A549 (cell line): Measurements from ENCODE around the gene FAHD2A.
"Not testable (repeated sequence)": the region's sequence is repeated elsewhere in the genome, so short reads cannot be mapped to it uniquely, and the experiment has no call there.

ENCODE experiments used
- BHLHE40 ChIP-seq: IDR thresholded peaks from 2 replicates; pipeline ENCODE4 v1.6.1; 2012; ENCODE audit warnings: low read depth, low read length, inconsistent platforms
- CBX8 ChIP-seq: fragments of 200-600 bp; sonication (generic); IDR thresholded peaks from 2 replicates; pipeline ENCODE4 v1.6.1; 2016
- HOXA7 ChIP-seq: fragments of 250-450 bp; sonication (Bioruptor Pico); IDR thresholded peaks from 2 replicates; pipeline ENCODE4 v1.5.0; 2020; ENCODE audit warnings: mild to moderate bottlenecking, moderate library complexity
- MAX ChIP-seq: IDR thresholded peaks from 2 replicates; pipeline ENCODE4 v1.6.1; 2012
- NR3C1 ChIP-seq: fragments of >200 bp; sonication (Bioruptor Twin); formaldehyde crosslinking; IDR thresholded peaks from 3 replicates; pipeline ENCODE4 v1.6.1; 2017
- POLR2A ChIP-seq: IDR thresholded peaks from 2 replicates; pipeline ENCODE4 v1.6.1; 2012; ENCODE audit warnings: mild to moderate bottlenecking, low read length
- RFX5 ChIP-seq: fragments of 450-650 bp; IDR thresholded peaks from 2 replicates; pipeline ENCODE4 v1.7.1; 2014; ENCODE audit warnings: antibody characterized with exemption, mild to moderate bottlenecking, moderate library complexity
- TF ChIP-seq, protein P1 (sequence below): fragments of >200 bp; sonication (Bioruptor Twin); formaldehyde crosslinking; IDR thresholded peaks from 3 replicates; pipeline ENCODE4 v1.5.1; 2016

DNA sequence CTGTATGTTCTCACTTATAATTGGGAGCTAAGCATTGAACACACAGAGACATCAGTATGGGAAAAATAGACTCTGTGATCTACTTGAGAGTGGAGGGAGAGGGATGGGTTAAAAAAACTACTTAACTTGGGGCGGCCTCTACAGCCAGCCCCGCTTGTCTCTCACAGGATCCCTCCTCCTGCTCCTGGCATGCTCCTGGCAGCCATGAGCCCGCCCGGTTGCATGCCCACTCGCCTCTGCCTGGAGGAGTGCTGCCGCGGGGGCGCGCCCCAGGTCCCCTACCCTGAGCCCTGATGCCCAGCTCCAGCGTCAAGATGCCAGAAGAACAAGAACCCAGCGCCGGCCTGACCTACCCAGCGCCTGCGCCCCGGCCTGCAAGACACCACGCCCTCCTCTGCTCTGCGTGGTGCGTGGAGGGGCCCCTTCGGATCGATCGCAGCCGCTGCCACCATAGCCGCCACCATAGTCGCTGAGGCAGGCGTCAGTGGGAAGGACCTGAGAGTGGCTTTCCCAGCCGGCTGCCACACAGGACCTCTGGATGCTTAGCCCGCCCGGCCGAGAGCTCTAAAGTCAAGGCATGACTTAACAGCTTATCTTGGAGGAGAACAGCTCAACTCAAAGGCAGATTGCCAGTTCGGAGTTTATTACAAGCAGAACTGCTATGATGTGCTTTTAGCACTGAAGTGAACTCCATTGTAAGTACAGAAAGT is 32.8 kb downstream of the FAHD2A start:
- TF ChIP-seq, protein P1, sequence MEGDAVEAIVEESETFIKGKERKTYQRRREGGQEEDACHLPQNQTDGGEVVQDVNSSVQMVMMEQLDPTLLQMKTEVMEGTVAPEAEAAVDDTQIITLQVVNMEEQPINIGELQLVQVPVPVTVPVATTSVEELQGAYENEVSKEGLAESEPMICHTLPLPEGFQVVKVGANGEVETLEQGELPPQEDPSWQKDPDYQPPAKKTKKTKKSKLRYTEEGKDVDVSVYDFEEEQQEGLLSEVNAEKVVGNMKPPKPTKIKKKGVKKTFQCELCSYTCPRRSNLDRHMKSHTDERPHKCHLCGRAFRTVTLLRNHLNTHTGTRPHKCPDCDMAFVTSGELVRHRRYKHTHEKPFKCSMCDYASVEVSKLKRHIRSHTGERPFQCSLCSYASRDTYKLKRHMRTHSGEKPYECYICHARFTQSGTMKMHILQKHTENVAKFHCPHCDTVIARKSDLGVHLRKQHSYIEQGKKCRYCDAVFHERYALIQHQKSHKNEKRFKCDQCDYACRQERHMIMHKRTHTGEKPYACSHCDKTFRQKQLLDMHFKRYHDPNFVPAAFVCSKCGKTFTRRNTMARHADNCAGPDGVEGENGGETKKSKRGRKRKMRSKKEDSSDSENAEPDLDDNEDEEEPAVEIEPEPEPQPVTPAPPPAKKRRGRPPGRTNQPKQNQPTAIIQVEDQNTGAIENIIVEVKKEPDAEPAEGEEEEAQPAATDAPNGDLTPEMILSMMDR, result not testable (repeated sequence)
- TF ChIP-seq POLR2A, NR3C1, BHLHE40, MAX, RFX5, HOXA7, CBX8: not testable (repeated sequence)
